ENCODE data around the gene SPIN2A.

- TF ChIP-seq, protein P1, sequence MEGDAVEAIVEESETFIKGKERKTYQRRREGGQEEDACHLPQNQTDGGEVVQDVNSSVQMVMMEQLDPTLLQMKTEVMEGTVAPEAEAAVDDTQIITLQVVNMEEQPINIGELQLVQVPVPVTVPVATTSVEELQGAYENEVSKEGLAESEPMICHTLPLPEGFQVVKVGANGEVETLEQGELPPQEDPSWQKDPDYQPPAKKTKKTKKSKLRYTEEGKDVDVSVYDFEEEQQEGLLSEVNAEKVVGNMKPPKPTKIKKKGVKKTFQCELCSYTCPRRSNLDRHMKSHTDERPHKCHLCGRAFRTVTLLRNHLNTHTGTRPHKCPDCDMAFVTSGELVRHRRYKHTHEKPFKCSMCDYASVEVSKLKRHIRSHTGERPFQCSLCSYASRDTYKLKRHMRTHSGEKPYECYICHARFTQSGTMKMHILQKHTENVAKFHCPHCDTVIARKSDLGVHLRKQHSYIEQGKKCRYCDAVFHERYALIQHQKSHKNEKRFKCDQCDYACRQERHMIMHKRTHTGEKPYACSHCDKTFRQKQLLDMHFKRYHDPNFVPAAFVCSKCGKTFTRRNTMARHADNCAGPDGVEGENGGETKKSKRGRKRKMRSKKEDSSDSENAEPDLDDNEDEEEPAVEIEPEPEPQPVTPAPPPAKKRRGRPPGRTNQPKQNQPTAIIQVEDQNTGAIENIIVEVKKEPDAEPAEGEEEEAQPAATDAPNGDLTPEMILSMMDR (conservative IDR thresholded peaks at IDR 0.05; ENCODE audit: low read depth, low read length) = no peak
- TF ChIP-seq EZH2 (IDR thresholded peaks at IDR 0.05; ENCODE audit: low read length, unreplicated experiment) = no peak
These were observed 1.9 kb downstream of the SPIN2A start for GRCh38 chrX:57135287-57135686.
